C4-2B (cell line): Measurements from ENCODE around the gene KIF19.

Source experiments
- ZFX ChIP-seq: fragments of 450-650 bp; IDR thresholded peaks from 2 replicates; pipeline ENCODE4 v1.6.1; 2017
- TF ChIP-seq, protein P1 (sequence below): fragments of 450-650 bp; conservative IDR thresholded peaks from 2 replicates; pipeline ENCODE4 v1.5.1; 2017; ENCODE audit warnings: mild to moderate bottlenecking

DNA sequence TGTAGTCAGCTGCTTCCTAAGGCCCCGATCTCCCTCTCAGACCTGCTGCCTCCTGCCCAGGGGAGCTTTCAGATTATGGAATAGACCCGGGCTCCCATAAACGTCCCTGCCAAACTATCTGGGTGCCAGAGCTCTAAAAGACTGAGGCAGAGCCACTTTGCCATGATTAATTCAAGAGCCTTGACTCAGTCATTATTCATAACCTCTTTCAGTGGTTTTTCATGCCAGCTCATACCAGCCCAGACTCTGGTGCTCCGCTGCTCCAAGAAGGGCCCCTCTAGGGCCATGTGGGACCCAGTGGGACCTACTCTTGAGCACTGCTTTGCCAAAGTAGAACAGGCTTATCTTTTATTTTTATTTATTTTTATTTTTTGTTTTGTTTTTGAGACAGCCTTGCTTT lies 28.1 kb upstream of the KIF19 start:
- TF ChIP-seq, protein P1, sequence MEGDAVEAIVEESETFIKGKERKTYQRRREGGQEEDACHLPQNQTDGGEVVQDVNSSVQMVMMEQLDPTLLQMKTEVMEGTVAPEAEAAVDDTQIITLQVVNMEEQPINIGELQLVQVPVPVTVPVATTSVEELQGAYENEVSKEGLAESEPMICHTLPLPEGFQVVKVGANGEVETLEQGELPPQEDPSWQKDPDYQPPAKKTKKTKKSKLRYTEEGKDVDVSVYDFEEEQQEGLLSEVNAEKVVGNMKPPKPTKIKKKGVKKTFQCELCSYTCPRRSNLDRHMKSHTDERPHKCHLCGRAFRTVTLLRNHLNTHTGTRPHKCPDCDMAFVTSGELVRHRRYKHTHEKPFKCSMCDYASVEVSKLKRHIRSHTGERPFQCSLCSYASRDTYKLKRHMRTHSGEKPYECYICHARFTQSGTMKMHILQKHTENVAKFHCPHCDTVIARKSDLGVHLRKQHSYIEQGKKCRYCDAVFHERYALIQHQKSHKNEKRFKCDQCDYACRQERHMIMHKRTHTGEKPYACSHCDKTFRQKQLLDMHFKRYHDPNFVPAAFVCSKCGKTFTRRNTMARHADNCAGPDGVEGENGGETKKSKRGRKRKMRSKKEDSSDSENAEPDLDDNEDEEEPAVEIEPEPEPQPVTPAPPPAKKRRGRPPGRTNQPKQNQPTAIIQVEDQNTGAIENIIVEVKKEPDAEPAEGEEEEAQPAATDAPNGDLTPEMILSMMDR: no peak
- TF ChIP-seq ZFX: no peak
